ENCODE data around the gene RDX.

DNA sequence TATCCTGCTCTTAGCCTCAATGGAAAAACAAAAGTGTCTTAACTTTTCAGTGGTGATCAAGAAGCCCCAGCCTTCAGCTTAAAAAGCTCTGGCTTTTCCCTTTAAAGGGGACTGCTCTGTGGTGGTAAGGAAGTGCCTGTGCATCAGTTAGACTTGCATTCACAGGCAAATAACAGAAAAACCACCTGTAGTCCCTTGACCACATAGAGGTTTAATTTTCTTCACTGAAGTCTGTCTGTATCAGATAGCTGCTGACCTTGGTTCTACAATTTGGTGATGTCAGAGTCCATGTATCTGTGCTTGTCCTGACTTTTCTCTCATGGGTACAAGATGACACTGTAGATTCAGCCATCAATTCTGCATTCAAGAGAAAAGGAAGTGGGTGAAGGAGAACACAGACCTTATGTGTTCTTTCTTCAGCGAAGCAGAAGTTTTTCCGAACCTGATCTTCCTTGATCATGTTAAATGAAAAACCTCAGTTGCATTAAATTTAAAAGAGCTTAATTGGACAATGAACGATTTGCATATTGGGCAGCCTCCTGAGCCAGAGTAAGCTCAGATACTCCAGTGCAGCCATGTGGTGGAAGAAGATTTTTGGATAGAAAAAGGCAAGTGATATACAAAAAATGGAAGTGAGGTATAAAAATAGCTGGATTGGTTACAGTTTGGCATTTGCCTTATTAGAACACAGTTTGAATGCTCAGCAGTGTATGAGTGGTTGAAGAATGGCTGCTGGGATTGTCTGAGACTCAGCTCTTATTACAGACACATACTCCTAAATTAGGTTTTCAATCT lies 43.2 kb upstream of the RDX start:
- no peak for TF ChIP-seq FOS (IDR thresholded peaks at IDR 0.05; ENCODE audit: low read depth, low read length)
- no peak for TF ChIP-seq NFE2L2 (IDR thresholded peaks at IDR 0.05; ENCODE audit: low read depth, low read length)
- TF ChIP-seq, protein P1, sequence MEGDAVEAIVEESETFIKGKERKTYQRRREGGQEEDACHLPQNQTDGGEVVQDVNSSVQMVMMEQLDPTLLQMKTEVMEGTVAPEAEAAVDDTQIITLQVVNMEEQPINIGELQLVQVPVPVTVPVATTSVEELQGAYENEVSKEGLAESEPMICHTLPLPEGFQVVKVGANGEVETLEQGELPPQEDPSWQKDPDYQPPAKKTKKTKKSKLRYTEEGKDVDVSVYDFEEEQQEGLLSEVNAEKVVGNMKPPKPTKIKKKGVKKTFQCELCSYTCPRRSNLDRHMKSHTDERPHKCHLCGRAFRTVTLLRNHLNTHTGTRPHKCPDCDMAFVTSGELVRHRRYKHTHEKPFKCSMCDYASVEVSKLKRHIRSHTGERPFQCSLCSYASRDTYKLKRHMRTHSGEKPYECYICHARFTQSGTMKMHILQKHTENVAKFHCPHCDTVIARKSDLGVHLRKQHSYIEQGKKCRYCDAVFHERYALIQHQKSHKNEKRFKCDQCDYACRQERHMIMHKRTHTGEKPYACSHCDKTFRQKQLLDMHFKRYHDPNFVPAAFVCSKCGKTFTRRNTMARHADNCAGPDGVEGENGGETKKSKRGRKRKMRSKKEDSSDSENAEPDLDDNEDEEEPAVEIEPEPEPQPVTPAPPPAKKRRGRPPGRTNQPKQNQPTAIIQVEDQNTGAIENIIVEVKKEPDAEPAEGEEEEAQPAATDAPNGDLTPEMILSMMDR (conservative IDR thresholded peaks at IDR 0.05; ENCODE audit: low read depth, low read length) = no peak
- no peak for TF ChIP-seq POLR2A (IDR thresholded peaks at IDR 0.05; ENCODE audit: low read depth, low read length)
- TF ChIP-seq RFX5 (IDR thresholded peaks at IDR 0.05; ENCODE audit: low read depth, low read length) = no peak
